CD4-positive, alpha-beta T cell treated with Interleukin-1 beta for 1 hour (primary cell): ENCODE data around the gene KIAA2012.

ENCODE experiments used
- DNase-seq, 2 donors: peaks; one replicate each; pipeline ENCODE4 v3.0.0-alpha.2; 2020 to 2022

KIAA2012 gene

DNA sequence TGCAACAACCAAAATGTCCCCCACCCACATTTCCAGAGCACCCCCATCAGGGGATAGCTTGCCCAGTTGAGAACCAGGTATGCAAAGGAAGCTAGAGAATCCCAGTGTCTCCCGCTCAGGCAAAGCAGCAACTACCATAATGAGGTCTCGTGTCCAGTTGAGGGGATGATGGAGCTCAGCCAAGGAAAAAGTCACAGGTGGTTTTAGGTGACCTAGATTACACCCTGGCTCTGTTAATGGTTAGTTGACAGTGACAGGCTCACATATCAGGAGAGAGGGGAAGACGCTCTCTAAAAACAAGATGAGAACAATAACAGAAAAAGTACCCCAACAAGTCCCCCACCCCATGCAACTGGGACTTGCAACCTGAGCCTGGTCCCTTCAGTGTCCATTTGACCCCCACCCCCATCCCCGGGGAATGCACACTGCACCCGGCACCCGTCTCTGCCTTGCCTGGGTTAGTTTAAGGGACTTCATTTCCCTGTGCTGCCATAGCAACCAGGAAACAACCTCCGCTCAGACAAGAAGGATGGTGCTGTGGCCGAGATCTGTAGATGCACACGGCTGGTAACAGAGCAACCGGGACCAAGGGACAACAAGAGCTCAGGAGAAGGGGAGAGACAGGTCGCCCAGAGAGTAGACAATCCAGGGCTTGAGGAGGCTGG lies at the start of gene KIAA2012:
KIAA2012 (plus strand) TSS at position 519 of the 665 bp plus-strand sequence. CDS start 373 bp downstream, outside the sequence.
- DNase-seq: no peak

DNA sequence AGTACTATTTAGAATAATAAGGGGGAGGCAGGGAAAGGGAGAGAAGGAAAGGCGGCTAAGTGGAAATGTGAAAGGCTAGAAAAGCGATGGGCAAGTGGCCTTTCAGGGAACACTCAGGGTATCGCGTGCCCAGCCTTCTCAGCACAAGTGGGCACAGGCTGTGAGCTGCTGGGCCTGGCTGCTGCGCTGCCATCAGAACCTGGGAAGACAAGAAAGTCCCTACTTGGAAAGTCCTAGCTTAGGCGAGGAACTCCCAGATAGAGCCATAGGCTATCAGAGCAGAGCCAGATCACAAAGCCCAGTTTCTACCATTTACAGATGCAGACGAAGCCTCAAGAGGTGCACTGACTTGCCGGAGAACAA lies 49.2 kb upstream of the KIAA2012 start:
- DNase-seq: no peak

DNA sequence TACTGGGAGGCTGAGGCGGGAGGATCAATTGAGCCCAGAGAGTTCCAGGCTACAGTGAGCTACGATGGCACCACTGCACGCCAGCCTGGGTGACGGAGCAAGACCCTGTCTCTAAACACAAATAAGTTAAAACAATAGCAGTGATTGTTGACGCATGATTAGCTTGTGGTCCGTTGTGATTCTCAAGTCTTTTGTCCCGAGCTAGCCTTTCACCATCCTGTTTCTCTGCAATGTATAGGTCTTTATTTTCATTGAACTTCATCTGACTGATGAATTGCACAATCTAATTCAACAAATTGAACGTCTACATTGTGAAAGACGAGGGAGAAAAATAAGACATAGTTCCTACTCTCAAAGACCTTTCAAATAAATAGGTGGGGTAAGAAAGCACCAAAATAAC lies 48.2 kb upstream of the KIAA2012 start:
- no peak for DNase-seq

DNA sequence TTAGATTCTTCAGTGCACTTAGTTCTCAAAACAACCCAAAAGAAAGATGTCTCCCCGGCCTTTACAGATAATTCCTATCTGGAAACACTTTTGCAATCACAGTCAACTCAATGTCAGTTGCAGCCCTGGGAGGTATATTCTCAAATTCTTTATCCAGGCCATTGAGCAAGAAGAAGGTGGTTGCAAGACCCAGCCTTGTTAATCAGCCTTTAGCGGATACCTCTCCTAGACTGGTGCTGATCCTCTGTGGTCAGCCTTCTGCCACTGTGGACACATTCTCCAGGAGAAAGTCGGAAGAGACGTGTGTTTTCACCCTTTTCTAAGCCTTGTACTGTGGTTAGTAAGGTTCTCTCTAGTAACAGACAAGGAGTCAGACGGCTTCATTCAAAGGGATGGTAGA lies 47.2 kb upstream of the KIAA2012 start:
- no peak for DNase-seq

DNA sequence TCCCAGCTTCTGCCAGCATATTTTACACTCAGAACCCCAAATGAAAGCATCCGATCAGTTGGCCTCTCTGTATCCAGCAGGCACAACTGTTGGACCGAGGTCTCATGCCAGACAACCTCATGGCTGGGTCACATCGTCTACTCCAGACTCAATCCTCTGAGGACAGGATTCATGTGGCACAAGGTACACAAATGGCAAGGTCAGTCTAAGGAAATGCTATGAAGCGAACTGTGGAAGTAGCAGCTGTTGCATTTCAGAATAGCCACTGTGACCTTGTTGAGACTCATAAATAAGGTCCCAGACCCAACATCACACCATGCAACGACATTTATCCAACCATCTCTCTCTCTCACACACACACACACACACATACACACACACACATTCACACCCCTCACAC lies 46.5 kb upstream of the KIAA2012 start:
- DNase-seq: no peak

DNA sequence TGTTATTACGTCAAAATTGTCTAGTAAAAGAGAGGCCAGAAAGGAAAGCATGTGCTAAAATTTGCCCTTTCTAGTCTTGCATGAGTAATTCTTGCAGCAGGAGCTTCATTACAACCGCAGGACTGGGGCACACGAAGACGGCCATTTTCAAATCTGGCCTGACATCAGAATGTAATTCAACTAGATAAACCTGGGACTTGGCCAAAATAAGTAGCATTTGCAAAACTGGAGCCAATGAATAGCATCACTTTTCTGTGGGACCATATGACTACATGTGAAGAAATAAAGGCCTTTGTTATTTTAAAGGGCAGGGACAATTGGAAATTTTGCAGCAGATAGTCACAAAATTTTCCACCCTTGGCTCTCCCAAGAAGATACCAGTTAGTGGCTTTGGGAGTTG lies 42.4 kb upstream of the KIAA2012 start:
- DNase-seq: no peak

DNA sequence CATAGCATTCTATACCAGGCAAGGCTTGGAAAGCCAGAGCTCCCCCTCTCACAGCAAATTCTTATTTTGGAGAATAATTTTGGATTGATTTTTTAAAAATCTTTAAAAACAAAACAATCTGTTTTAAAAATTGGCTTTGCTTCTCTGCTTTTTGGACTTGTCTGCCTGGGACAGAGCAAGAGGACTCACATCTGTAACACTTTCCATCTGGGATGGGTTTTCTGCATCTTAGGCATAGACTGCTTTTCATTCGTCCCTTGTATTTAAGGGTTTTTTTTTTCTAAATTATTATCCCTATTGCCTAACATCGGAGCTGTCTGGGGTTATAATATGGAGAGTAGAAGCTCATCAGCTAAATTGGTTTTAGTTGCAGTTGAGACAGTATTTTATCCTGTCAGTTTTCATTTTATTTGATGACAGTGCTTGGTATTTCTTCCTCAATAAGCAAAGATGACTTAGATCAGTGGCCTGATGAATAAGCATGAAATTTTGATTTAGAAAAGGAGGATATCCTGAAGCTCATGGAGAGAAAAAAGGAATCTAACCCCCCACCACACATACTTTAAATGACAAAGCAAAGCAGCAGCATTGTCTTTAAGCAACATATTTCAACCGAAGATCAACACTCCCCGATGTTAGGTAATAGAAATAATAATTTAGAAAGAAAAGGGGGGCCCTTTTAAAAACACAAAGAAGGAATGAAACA lies 41.7 kb upstream of the KIAA2012 start:
- DNase-seq: no peak

DNA sequence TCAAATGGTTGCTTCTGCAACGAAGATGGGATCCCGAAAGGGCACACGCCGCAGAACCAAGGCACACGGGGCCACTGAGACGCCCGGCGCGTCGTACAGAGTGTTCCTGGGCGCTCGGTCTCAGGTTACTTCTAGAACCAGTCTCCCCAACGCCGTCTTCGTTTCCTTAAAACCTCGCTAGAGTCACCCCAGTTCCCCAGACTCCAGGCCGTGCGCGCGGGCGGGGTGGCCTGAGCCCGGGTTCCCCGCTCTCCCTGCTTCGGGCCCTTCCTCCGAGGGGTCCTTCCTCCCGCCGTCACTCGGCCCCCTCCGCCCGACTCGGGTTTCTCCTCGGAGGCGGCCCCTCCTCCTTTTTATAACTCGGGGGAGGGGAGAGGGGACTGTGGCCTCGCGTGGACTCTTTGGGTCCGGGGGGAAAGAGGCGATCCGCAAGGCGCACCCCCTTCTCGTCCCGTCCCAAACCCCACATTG lies 40.2 kb upstream of the KIAA2012 start:
- peak; percentile 13 to 21 for DNase-seq

DNA sequence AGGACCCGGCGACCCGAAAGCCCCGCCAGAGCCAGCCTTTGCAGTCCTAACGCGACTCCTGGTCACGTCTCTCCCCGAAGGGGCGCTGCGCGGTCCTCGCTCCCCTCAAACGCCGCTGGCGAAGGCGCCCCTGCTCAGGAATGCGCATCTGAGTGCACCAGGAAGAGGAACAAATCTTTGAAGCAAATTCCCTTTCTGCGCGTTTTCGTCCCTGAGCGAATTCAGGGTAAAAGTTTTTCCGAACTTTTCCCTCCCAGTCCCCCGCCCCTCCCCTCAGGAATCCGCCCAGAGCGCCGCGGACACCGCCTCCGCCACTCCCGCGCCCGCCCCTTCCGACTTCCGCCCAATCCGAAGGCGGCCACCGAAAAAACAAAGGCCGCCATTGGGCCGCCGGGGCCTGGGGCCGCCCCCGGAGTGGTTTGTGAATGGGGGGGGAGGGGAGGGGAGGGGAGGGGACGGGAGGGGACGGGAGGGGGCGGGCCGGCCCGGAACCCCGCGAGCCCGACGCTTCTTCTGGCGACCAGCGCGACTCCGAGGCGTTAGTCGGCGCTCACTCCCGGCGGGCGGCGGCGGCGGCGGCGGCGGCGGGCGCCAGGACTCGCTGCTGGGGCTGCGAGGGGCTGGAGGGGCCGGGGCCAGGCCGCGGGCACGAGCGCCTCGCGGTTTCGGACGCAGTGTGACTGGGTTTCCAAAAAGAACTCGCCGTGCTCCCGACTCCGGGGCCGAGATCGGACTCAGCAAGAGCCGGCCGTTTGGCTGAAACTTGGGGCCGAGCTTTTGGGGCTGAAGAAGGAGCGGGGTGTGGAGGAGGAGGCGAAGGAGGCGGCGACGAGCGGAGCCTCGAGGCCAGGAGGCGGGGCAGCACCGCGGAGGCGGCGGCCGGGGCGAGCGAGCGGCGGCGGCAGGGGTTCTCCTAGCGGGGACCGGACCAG lies 39.5 kb upstream of the KIAA2012 start, which contains the start of gene FZD7:
FZD7 (plus strand) TSS at position 539 of the 932 bp plus-strand sequence. CDS start 793 bp downstream, outside the sequence.
- peak; percentile 87 to 89 for DNase-seq

DNA sequence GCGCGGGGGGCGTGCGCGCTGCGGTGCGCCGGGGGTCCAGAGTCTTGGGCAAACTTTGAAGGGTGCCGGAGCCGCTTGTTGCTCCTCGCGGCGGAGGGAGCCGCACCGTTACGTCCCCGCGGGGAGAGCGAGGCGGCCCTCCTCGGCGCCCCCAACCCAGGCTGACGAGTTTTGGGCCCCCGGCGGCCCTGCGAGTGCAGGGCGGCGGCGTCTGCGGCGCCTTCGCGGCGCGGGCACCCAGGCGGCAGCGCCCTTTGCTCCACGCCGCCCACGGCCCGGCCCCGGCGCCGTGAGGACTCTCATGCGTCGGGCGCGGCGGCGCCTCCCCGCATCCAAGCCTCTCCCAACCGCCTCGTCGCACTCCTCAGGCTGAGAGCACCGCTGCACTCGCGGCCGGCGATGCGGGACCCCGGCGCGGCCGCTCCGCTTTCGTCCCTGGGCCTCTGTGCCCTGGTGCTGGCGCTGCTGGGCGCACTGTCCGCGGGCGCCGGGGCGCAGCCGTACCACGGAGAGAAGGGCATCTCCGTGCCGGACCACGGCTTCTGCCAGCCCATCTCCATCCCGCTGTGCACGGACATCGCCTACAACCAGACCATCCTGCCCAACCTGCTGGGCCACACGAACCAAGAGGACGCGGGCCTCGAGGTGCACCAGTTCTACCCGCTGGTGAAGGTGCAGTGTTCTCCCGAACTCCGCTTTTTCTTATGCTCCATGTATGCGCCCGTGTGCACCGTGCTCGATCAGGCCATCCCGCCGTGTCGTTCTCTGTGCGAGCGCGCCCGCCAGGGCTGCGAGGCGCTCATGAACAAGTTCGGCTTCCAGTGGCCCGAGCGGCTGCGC lies 38.6 kb upstream of the KIAA2012 start:
- DNase-seq: peak; percentile 12 to 13

DNA sequence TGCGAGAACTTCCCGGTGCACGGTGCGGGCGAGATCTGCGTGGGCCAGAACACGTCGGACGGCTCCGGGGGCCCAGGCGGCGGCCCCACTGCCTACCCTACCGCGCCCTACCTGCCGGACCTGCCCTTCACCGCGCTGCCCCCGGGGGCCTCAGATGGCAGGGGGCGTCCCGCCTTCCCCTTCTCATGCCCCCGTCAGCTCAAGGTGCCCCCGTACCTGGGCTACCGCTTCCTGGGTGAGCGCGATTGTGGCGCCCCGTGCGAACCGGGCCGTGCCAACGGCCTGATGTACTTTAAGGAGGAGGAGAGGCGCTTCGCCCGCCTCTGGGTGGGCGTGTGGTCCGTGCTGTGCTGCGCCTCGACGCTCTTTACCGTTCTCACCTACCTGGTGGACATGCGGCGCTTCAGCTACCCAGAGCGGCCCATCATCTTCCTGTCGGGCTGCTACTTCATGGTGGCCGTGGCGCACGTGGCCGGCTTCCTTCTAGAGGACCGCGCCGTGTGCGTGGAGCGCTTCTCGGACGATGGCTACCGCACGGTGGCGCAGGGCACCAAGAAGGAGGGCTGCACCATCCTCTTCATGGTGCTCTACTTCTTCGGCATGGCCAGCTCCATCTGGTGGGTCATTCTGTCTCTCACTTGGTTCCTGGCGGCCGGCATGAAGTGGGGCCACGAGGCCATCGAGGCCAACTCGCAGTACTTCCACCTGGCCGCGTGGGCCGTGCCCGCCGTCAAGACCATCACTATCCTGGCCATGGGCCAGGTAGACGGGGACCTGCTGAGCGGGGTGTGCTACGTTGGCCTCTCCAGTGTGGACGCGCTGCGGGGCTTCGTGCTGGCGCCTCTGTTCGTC lies 37.7 kb upstream of the KIAA2012 start:
- DNase-seq: peak; percentile 16 to 23

DNA sequence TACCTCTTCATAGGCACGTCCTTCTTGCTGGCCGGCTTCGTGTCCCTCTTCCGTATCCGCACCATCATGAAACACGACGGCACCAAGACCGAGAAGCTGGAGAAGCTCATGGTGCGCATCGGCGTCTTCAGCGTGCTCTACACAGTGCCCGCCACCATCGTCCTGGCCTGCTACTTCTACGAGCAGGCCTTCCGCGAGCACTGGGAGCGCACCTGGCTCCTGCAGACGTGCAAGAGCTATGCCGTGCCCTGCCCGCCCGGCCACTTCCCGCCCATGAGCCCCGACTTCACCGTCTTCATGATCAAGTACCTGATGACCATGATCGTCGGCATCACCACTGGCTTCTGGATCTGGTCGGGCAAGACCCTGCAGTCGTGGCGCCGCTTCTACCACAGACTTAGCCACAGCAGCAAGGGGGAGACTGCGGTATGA lies 37.1 kb upstream of the KIAA2012 start:
- DNase-seq: no peak

DNA sequence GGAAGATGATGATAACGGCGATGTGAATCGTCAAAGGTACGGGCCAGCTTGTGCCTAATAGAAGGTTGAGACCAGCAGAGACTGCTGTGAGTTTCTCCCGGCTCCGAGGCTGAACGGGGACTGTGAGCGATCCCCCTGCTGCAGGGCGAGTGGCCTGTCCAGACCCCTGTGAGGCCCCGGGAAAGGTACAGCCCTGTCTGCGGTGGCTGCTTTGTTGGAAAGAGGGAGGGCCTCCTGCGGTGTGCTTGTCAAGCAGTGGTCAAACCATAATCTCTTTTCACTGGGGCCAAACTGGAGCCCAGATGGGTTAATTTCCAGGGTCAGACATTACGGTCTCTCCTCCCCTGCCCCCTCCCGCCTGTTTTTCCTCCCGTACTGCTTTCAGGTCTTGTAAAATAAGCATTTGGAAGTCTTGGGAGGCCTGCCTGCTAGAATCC lies 36.4 kb upstream of the KIAA2012 start:
- DNase-seq: no peak

DNA sequence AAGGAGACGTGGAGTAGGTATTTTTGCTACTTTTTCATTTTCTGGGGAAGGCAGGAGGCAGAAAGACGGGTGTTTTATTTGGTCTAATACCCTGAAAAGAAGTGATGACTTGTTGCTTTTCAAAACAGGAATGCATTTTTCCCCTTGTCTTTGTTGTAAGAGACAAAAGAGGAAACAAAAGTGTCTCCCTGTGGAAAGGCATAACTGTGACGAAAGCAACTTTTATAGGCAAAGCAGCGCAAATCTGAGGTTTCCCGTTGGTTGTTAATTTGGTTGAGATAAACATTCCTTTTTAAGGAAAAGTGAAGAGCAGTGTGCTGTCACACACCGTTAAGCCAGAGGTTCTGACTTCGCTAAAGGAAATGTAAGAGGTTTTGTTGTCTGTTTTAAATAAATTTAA lies 36.0 kb upstream of the KIAA2012 start:
- DNase-seq: no peak

DNA sequence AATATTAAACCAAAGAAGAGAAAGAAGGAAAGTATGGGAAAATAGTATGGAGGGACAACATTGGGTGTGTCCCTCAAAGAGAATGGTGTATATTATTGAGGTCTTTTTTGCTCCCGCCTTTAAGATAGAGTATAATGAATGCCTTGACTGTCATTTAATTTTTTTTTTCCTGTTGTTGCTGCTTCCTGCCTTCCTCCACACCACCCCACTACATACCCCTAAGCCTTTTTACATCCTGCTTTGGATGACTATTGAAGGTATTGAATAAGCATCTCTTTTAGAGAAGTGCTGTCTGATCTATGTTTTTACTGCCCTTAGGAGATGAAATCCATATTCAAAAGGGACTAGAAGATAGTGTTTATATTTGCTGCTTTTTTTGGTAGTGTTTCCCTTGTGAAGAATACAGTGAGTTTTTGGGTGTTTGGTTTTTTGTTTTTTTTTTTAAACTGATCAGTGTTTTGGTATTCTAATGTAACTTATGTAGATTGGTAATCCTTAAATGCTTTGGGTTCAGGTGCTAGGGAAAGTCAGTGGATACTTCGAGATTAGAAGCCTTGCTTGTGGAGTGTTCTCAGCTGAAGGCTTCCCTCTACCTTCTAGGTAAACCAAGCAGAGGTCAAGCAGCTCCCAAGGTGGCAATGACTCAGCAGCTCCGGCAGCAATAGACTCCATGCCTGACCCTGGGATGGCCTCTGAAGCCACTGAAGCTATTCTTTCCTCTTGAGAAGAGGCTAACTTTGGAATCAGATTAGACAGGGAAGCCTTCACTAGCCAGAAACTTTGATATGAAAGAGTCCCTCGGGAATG lies 34.4 kb upstream of the KIAA2012 start:
- no peak for DNase-seq

DNA sequence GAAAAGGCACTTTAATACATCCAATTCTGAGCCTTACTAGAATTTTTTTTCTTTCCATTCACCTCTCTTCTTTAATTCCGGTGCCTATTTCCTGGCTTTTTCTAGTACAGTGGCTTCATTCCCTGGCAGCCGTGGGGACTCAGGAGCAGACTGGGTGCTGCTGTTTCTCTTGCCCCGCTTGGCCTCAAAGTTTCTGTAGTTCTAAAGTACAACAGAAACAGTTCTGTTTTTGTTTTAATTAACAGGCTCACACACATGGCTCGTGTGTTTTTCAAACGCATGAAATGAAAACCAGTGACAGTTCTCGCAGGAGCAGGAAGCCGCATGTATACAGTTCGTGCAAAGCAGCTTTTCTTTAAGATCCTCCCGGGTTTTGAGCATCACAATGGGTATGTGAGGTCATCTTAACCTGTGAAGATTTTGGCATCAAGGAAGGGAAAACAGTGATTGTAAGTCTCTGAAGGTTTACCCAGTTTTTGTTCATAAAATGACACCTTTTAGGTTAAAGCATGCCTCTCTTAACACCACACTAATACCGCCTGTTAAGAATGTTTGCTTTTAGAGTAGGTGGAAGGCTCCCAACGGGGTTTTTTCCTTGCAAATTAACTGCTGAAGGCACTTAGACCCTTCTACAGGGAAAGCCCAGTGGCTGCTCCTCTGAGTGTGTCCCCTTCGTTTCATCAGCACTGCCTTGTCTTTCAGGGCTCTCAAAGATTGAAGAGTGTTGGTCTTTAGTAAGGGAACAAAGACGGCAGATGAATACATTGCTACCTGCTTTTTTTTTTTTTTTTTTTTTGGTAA lies 33.6 kb upstream of the KIAA2012 start:
- no peak for DNase-seq

DNA sequence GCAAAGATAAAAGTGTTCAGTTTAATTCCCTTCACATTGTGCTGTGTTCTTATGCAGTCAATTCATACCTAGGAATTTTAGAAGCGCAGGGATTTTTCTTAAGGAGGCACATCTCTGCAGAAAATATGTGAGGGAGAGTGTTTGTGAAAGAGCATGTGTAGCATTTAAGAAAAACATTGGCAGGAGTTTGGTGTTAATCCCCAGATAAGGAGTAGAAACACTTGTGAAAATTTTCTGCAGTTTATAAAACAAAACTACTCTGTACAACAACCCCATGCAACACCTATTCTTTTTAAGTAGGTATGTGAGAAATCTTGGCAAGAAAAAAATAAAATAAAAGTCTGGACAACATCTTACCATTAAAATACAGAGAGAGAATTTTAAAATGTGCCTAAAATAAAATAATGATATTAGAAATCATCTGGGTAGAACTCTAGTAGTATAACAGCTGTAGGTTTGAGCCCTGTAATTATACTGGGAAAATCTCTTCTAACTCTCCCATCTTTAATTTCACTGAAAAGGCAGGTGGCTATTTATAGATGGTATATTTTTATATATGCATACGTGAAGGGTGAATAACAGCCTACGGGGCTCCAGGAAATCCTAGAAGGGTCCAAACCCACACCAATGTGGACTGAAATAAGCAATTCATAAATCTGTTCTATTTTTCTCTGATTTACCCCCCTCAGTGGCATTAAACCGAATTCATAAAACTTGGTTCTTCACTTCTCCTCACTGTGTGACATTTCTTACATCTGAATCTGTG lies 32.8 kb upstream of the KIAA2012 start:
- DNase-seq: no peak

DNA sequence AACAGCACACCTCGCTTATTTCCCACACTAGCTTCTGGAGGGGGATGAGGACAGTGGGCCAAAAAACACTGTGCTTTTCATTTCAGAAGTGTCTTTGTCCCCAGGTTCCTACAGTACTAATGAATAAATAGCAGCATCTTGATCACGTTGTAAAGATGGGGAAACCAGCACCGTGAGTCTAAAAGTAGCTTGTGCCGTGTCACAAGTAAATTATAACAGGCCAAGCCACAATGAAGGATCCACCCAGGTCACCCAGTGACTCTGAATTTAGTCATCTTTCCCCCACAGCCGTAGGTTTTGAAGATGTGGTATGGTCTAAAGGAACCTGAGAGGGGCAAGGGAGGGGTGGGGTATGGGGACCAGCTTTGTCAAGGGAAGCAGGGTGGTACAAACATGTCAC lies 30.6 kb upstream of the KIAA2012 start:
- DNase-seq: no peak

DNA sequence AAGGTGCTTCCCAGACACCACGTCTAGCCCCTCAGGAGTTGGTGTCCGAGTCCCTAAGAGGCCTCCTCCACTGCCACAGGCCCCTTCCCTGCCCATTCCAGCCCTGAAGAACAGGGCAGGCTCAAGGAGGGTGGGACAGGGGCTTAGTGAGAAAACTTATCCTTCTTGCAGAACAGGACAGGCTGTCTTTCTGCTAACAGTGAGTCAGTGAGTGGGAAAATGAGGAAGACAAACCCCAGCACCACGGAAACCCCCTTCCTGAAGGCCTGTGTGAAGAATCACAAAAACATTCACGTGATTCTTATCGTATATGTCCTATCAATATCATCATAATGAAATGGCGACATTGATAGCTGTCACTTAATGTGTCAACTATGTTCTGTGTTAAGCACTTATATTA lies 29.6 kb upstream of the KIAA2012 start:
- no peak for DNase-seq
